COLO668 (cell line): ENCODE data around the gene PARP8.
"Not testable (repeated sequence)": the region's sequence is repeated elsewhere in the genome, so short reads cannot be mapped to it uniquely, and the experiment has no call there.

Source experiments
- DNase-seq: peaks from one replicate; lab custom pipeline; 2025; ENCODE audit not compliant: unreplicated experiment; lab: John Stamatoyannopoulos, UW

PARP8 gene

DNA sequence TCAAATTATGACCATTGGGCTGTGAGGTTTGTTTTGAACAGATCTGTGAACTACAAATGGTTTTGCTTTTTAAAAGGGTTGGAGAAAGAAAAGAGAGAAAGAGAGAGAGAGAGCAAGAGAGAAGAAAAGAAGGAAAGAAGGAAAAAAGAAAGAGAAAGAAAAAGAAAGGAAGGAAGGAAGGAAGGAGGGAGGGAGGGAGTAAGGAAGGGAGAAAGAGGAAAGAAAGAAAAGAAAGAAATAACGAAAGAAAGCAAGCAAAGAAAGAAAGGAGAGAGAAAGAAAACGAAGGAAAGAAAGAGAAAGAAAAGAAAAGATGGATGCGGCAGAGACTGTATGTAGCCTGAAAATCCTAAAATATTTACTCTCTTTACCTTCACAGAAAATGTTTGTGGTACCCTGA is 104.0 kb downstream of the PARP8 start:
- no peak for DNase-seq

- DNase-seq: not testable (repeated sequence)
Observed at GRCh38 chr5:50774446-50775175, 108.2 kb downstream of the PARP8 start.

- DNase-seq: no peak
Observed at GRCh38 chr5:50786073-50786472, 119.6 kb downstream of the PARP8 start.

DNA sequence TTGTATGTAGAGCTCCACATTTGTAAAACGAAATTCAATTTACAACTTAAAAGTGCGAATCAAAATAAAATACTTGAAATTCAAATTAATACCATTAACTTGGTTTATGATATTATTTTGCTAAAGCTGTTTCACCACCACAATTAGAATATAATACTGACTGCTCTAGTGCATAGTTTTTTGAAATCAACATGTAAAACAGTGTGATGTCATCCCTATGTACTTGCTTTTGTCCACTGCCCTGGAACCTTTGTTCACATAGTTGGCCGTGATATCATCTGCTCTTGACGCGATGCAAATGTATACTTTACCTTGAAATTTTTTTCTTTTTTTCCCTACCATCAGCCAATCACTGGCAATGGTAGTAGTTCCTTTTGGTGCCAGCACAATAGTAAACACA is 125.4 kb downstream of the PARP8 start:
- no peak for DNase-seq

DNA sequence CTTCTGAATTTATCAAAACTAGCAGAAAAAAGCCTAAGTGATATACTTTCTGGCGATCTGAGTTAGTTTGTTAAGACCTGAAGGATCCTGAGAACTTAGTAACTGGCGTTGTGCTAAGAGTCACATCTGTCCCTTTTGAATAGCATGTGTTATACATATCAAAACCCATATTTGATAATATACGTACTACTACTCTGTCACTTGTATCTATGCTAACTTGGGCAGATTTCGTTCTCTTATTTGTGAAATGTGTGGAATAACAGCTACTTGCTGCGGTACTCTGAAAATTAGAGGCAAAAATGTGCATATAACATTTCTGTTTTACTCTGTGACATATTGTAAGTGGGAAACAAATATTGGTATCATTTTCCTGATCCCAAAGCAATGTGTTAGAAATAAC is 126.4 kb downstream of the PARP8 start:
- DNase-seq: no peak

GRCh38 chr5:50794812-50795211 is 128.4 kb downstream of the PARP8 start:
- DNase-seq: no peak

DNA sequence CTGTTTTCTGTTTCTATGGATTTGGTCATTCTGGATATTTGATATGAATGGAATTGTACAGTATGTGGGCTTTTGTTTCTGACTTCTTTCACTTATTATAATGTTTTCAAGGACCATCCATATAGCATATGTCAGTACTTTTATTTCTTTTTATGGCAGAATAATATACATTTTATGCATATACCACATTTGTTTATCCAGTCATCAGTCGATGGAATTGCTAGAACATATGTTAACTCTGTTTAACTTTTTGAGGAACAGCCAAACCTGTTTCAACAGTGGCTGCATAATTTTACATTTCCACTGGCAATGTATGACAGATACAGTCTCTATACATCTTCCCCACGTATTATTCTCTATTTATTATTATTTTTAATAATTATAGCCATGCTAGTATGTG is 131.6 kb downstream of the PARP8 start:
- no peak for DNase-seq

DNA sequence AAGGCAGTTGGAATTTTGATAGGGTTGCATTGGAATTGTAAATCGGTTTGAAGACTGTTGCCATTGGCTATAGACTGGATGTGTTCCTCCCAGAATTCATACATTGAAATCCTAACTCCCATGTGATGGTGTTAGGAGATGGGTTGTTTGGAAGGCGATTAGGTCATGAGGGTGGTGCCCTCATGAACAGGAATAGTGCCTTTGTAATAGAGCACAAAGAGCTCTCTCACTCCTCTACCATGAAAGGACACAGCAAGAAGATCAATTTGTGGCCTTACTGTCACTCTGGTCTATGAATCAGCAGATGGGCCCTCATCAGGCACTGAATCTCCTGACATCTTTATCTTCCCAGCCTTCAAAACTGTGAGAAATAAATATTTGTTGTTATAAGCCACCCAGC is 133.2 kb downstream of the PARP8 start:
- no peak for DNase-seq

DNA sequence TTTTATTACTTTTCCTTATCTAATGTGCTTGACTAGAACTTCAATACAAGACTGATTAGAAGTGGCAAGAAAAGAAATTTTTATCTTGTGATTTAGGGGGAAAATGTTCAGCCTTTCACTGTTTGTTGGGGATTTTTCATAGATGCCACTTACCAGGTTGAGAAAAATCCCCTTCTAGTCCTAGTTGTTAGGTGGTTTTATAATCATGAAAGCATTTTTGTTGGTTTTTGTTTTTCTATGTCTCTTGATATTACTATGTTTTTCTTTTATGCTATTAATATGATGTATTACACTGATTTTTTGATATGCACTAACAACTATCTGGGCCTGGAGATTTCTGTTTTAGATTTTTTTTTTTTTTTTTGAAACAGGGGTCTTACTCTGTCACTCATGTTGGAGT is 134.0 kb downstream of the PARP8 start:
- no peak for DNase-seq

DNA sequence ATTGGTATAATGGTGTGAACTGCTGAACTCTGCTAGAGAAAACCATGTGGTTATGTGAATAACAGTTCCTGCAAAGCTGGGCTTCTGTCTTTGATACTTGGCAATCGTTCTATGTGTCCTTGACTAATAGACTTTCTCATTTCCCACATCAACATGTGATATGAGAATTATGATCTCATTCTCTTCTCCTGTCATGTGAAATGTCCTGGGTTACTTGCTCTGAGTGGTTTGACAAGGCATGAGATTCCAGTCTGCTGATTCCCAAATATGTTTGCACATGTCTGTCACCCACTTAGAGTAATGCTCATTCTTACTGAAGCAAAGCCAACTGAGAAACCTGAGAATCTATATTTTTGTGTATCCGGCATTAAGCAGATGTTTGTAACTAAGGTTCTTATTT is 141.2 kb downstream of the PARP8 start:
- DNase-seq: no peak

- DNase-seq: no peak
Observed at GRCh38 chr5:50808406-50808805, 142.0 kb downstream of the PARP8 start.

DNA sequence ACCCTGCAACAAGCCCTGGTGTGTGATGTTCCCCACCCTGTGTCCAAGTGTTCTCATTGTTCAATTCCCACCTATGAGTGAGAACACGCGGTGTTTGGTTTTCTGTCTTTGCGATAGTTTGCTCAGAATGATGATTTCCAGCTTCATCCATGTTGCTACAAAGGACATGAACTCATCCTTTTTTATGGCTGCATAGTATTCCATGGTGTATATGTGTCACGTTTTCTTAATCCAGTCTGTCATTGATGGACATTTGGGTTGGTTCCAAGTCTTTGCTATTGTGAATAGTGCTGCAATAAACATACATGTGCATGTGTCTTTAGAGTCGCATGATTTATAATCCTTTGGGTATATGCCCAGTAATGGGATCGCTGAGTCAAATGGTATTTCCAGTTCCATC is 145.3 kb downstream of the PARP8 start:
- DNase-seq: not testable (repeated sequence)

DNA sequence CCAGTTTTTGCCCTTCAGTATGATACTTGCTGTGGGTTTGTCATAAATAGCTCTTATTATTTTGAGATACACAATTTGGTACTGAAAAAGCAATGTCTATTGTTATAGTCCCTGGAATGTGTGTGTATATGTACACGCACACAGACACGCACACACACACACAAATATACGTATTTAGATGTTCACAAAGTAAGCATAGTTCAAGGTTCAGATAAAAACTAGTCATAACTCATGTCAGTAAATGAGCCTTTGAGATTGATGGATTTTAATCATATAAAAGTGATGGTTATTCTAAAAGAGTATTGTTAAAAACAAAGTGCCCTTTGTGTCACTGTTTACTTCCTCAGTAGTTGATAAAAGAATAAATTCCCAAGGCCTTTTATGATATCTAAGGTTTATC is 147.3 kb downstream of the PARP8 start:
- DNase-seq: no peak

DNA sequence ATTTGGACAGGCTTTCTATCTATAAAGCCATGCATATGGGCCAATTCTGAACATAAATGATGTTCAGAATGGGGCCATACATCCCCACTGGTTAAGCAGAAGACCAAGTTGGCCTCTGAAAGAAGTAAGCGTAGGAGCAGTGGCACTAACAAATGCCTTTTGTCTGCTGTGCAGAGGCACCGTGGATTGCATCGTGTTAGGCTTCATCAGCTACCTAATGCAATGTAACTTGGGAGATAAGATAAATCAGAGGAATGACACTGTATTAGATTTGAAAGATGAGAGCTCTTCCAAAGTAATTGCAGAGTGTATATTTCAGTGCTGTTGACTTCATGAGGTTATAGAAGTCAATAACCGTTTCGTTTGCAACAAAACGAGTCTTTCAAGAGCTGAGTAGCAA is 148.1 kb downstream of the PARP8 start:
- DNase-seq: no peak

- DNase-seq: no peak
Observed at GRCh38 chr5:50822046-50822445, 155.6 kb downstream of the PARP8 start.

DNA sequence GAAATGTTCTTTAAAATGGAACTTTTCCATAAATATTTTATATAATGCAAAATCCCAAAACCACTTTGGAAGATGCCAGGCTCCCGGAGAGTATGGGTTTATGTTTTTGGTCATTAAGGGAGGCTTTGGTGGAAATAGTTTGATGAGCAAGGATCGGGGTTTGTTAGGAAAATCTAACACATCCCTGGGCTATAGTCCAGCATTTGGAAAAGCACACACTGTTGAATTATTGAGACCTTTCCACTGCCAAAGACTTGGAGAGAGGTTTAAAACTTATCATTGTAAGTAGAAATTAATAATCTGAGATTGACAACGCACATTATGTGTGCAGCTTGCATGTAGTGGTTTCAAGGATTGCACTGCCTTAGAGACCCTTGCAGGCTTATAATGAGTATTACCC is 156.3 kb downstream of the PARP8 start:
- no peak for DNase-seq

DNA sequence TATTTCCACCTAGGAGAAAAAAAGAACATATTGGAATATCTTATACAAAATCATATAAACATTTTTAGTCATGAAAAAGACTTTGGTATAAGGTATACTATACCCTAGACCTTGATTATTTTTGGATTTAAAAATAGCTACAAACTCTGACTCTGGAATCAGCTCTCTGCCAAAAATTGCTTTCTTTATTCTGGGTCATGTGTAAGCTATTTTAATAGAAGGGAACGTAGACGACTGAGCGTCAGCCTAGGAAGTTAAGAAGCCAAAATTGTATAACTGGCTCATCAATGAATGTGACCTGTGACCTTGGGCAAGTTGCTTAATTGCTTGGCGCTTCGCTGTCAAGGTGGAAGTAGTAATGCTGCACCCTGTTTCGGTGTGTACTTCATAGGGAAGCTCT is 157.1 kb downstream of the PARP8 start:
- no peak for DNase-seq

DNA sequence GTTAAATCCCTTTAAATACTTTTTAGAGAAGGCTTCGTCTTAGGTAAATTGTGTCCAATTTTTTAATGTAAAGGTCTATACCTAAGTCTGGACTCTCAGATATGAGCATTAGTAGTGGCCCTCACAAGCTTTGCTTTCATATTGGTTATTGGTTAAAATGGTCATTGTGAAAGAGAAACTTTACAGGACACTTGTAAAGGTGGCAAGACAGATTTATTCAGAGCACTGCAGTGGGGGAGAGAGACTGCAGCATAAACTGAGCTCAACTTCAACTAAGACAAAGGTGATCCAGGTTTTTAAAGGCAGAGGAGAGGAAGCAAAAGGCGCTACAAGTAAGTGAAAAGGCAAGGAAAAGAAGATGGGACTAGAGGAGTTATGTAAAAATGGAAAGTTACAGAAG is 157.7 kb downstream of the PARP8 start:
- no peak for DNase-seq

DNA sequence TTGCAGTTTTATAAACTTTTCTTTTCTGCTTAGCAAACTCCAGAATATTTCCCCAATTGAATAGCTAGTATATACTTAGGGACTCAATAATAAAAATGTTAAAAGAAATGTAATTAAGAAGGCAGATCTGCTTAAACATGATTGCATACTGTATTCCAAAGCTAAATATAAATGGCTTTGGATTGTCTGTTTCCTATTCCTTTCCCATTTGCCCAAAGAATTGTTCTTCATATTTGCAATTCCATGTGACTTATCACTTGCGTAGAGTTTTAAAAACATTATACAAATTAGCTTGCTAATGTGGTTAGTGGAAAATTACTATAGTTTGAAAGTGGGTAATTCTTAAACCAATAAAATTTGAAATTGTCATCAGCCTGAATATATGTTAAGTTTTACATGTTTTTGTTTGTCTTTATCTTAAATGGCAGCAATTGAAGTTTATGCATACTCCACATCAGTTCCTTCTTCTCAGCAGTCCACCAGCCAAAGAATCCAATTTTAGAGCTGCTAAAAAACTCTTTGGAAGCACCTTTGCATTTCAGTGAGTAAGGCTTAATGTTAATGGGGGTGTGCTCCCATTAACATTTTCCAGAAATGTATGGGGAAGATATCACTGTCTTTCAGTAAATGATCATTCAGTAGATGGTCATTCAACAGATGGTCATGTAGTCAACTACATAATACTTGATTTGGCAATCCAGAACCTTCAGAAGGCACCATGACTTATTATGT is 161.2 kb downstream of the PARP8 start:
- no peak for DNase-seq

- no peak for DNase-seq
Observed at GRCh38 chr5:50829023-50829422, 162.6 kb downstream of the PARP8 start.

GRCh38 chr5:50832657-50833284 is 166.3 kb downstream of the PARP8 start:
- DNase-seq: no peak

DNA sequence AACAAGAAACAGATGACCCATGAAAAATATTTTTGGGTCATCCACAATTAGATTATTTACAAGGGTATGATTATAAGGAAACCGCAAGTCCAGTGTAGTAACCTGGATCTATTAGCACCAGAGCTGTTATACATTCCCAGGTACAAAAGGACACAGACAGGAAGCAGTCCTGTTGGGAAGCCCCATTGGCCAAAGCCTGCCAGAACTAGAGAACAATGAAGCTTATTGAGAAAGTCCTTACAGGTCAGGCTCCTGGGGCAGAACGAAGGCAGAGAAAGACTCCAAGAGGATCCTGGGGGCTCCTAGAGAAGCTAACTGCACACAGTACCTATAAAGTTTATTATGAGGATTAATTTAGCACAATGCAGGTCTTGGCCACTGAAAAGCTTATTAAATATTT is 169.9 kb downstream of the PARP8 start:
- no peak for DNase-seq
